K562 (cell line): ENCODE results near the gene RNF40. TPM values are rescaled to one million over a fixed set of nuclear protein-coding genes. Genes with fewer than 3 reads are reported as not detected.

Source experiments
- ATAC-seq: fragments of 200-7000 bp; cut with Tn5 transposase; 3 replicates; pipeline ENCODE4 v1.9.1; 2020; ENCODE audit warnings: moderate library complexity
- BruUV-seq: library from RNA; stranded (reverse); fragments of 400-500 nt; replicated peaks from 2 replicates; lab custom pipeline; 2021; lab: Mats Ljungman, UMichigan
- CTCF ChIA-PET: fragments of 300-600 bp; formaldehyde crosslinking; extraction: SDS; loops from one replicate; lab custom pipeline; 2021; ENCODE audit warnings: low intra/inter-chr PET ratio; lab: Yijun Ruan, JAX
- POLR2A ChIA-PET: fragments of 300-600, 350-650 bp; sonication (Branson Sonifier 250); formaldehyde crosslinking; extraction: SDS; loops from one replicate; lab custom pipeline; 2021; ENCODE audit warnings: antibody characterized with exemption, inconsistent platforms; lab: Yijun Ruan, JAX
- DNase-seq, 4 experiments: peaks; one replicate each; pipeline versions ENCODE4 v3.0.0 to v3.0.0-alpha.2; 2011 to 2018; ENCODE audit warnings: low spot score in 3 of 4, mixed read lengths in 3 of 4; ENCODE audit errors: extremely low read depth in 1 of 4
- FAIRE-seq: peaks from 2 replicates; lab custom pipeline; 2011; peaks lifted over from hg19 to GRCh38; lab: Jason Lieb, UNC
- H2AFZ ChIP-seq: 2 replicates; pipeline ENCODE4 v1.6.0; 2011; ENCODE audit warnings: low read depth, low read length, control low read depth, inconsistent platforms
- H3K27ac ChIP-seq: fragments of 200-600 bp; 3 replicates; pipeline ENCODE4 v1.8.0; 2011; ENCODE audit warnings: low read depth, mild to moderate bottlenecking, control low read depth, inconsistent platforms, low read length, moderate library complexity, mixed read lengths; ENCODE audit errors: extremely low read depth
- H3K27me3 ChIP-seq, 2 experiments: fragments of 300-600 bp in 1 of 2; 2 replicates in 1 of 2; 3 replicates in 1 of 2; pipeline versions ENCODE4 v1.6.0 to v1.8.0; 2011; ENCODE audit warnings: inconsistent platforms in 2 of 2, low read length in 2 of 2, mild to moderate bottlenecking in 1 of 2, mixed read lengths in 1 of 2, moderate library complexity in 1 of 2; ENCODE audit not compliant: control insufficient read depth in 2 of 2, insufficient read depth in 2 of 2
- H3K36me3 ChIP-seq: fragments of 300-600 bp; 3 replicates; pipeline ENCODE4 v1.8.0; 2011; ENCODE audit warnings: mild to moderate bottlenecking, low read length, inconsistent platforms; ENCODE audit not compliant: control insufficient read depth, insufficient read depth
- H3K4me1 ChIP-seq, 2 experiments: fragments of 200-600 bp in 1 of 2; replicated peaks in 1 of 2; 2 replicates in 1 of 2; 3 replicates in 1 of 2; pipeline versions ENCODE4 v1.5.1 to v1.8.0; 2011; ENCODE audit warnings: inconsistent platforms in 2 of 2, low read length in 2 of 2, mild to moderate bottlenecking in 1 of 2, mixed read lengths in 1 of 2, moderate library complexity in 1 of 2; ENCODE audit not compliant: control insufficient read depth in 2 of 2, insufficient read depth in 2 of 2
- H3K4me2 ChIP-seq: 2 replicates; pipeline ENCODE4 v1.6.1; 2011; ENCODE audit warnings: low read length, control low read depth, inconsistent platforms, mixed read lengths; ENCODE audit not compliant: insufficient read depth
- H3K4me3 ChIP-seq: fragments of 200-600 bp; sonication (generic), shearing (Covaris generic); 2 replicates; pipeline ENCODE4 v1.5.1; 2016; ENCODE audit warnings: control low read depth, inconsistent platforms
- H3K79me2 ChIP-seq: fragments of 200-600 bp; 3 replicates; pipeline ENCODE4 v1.8.0; 2011; ENCODE audit warnings: low read length, inconsistent platforms; ENCODE audit not compliant: control insufficient read depth, insufficient read depth
- H3K9ac ChIP-seq, 2 experiments: 2 replicates each; pipeline versions ENCODE4 v1.6.0 to v1.6.1; 2011; ENCODE audit warnings: low read depth in 2 of 2, low read length in 2 of 2, control low read depth in 1 of 2, inconsistent platforms in 1 of 2, mild to moderate bottlenecking in 1 of 2, mixed read lengths in 1 of 2; ENCODE audit not compliant: insufficient read depth in 1 of 2
- H3K9me1 ChIP-seq: one replicate; pipeline ENCODE4 v1.6.0; 2011; ENCODE audit warnings: inconsistent platforms, mild to moderate bottlenecking, low read length, moderate library complexity; ENCODE audit not compliant: control insufficient read depth, insufficient read depth
- H3K9me3 ChIP-seq: replicated peaks from 2 replicates; pipeline ENCODE4 v1.5.1; 2011; ENCODE audit warnings: low read depth, low read length, inconsistent platforms; ENCODE audit not compliant: control insufficient read depth, insufficient read depth
- H4K20me1 ChIP-seq: replicated peaks from 2 replicates; pipeline ENCODE4 v1.6.1; 2011; ENCODE audit warnings: low read length, inconsistent platforms, mixed read lengths; ENCODE audit not compliant: control insufficient read depth, insufficient read depth
- PHF20 ChIP-seq: fragments of 450-650 bp; IDR thresholded peaks from 2 replicates; pipeline ENCODE4 v1.6.1; 2018; ENCODE audit not compliant: partially characterized antibody
- POU5F1 ChIP-seq: fragments of 150-350 bp; IDR thresholded peaks from 2 replicates; pipeline ENCODE4 v1.6.1; 2014; ENCODE audit warnings: borderline replicate concordance, low read length, low read depth, mild to moderate bottlenecking; ENCODE audit not compliant: partially characterized antibody
- PURB ChIP-seq: sonication (generic); formaldehyde crosslinking; IDR thresholded peaks from 2 replicates; pipeline ENCODE4 v1.9.0; 2021; ENCODE audit warnings: low read depth, mild to moderate bottlenecking, missing genetic modification reagents
- RAD21 ChIP-seq, 2 experiments: fragments of 250-450 bp in 1 of 2; fragments of 450-650 bp in 1 of 2; sonication (Bioruptor Pico) in 1 of 2; formaldehyde crosslinking in 1 of 2; IDR thresholded peaks in 1 of 2; conservative IDR thresholded peaks in 1 of 2; 2 replicates each; pipeline versions ENCODE4 v1.4.0 to v1.8.0; 2020 to 2022; ENCODE audit warnings: mild to moderate bottlenecking in 2 of 2, moderate library complexity in 1 of 2
- SMAD4 ChIP-seq: fragments of 250-450 bp; sonication (Bioruptor Pico); conservative IDR thresholded peaks from 2 replicates; pipeline ENCODE4 v1.8.0; 2021; ENCODE audit warnings: inconsistent platforms, mild to moderate bottlenecking, moderate library complexity
- SREBF2 ChIP-seq: sonication (generic); formaldehyde crosslinking; IDR thresholded peaks from 2 replicates; pipeline ENCODE4 v1.4.0; 2020; ENCODE audit warnings: mild to moderate bottlenecking, missing genetic modification reagents
- TCF7L2 ChIP-seq: fragments of 150-350 bp; IDR thresholded peaks from 2 replicates; pipeline ENCODE4 v1.6.1; 2016; ENCODE audit warnings: low read depth, mild to moderate bottlenecking, low read length, moderate library complexity
- THAP7 ChIP-seq: fragments of 250-450 bp; sonication (Bioruptor Pico); IDR thresholded peaks from 2 replicates; pipeline ENCODE4 v1.5.0; 2021
- ZNF436 ChIP-seq: fragments of 250-450, 450-650 bp; sonication (Bioruptor Pico); formaldehyde crosslinking; IDR thresholded peaks from 2 replicates; pipeline ENCODE4 v1.7.0; 2020; ENCODE audit warnings: mild to moderate bottlenecking
- WGBS: fragments of 100-300 bp; shearing (Covaris generic); methylation state at CpG from one replicate; pipeline ENCODE4 v1.1.6; 2016; ENCODE audit warnings: low coverage, mixed read lengths; ENCODE audit not compliant: insufficient coverage; ENCODE audit errors: missing lambda C conversion rate; 5-methylcytosine and 5-hydroxymethylcytosine counted together
- in situ Hi-C: fragments of 300-500 bp; cut with MboI; formaldehyde crosslinking; loops from 4 replicates; pipeline ENCODE4 v1.15.0; 2018; ENCODE audit warnings: inconsistent platforms, mixed read lengths
- intact Hi-C: fragments of 100-400 bp; cut with micrococcal nuclease; formaldehyde crosslinking; loops from 2 replicates; pipeline ENCODE4 v1.14.2; 2022
- polyA plus RNA-seq, 8 experiments: library from polyadenylated mRNA; depleted of rRNA in 4 of 8; stranded (reverse) in 5 of 8; unstranded in 3 of 8; fragments of >200 nt; fragmentation: Nextera tagmentation in 2 of 8; fragmentation: Illumina TruSeq in 1 of 8; extraction: Ambion mirVana in 2 of 8; extraction: Trizol in 1 of 8; gene quantifications; 2 replicates each; pipeline versions ENCODE4 v1.2.1 to v1.2.3, GENCODE V29; 2011 to 2014; ENCODE audit warnings: inconsistent platforms in 1 of 8, missing spikeins in 1 of 8
- total RNA-seq, 7 experiments: library from RNA; depleted of rRNA in 6 of 7; stranded (reverse); fragments of >200 nt in 6 of 7; fragmentation: Illumina TruSeq in 2 of 7; extraction: Trizol in 2 of 7; gene quantifications; 2 replicates each; pipeline versions ENCODE4 v1.2.1 to v1.2.3, GENCODE V29; 2011 to 2021; ENCODE audit warnings: low replicate concordance in 1 of 7

Gene RNF40
- total and polyA plus RNA-seq, 9 of the 15 experiments (the other 6 are each of a cell fraction or from before 2014, with no cell fraction given), result 6.2 to 129 (median 81.5) TPM

DNA sequence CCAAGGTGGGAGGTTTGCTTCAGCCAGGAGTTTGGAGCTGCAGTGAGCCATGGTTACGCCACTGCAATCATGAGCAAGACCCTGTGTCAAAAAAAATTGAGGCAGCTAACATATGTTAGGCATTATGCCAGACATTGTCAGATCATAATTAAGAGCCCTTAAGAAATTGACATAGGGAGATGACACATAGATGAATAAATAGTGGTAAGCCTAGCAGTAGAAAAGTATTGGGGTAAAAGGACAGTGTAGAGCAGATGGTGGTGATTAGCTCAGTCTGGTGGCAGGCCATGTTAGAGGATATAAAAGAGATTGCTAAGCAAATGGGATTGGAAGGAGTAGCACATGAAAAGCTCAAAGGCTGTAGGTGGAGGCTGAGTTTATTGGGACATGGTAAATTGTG is 40.5 kb upstream of the RNF40 start:
- peaks cover 21% of the 10 kb centered on the region for H3K79me2 ChIP-seq
- ChIA-PET CTCF (interaction anchor here (1.0 kb wide), 1 partner anchor 200 kb away, joined by 3 read pairs; no protein-coding TSS in a partner anchor), POLR2A (interaction anchor here (0.6 to 2.6 kb wide), 7 partner anchors 10 to 459 kb away, joined by 3 to 10 read pairs (median 4); partner anchors contain the start of gene PHKG2)
- H3K4me2 ChIP-seq, result no peak overlapping the region
- H3K4me3 ChIP-seq, result no peak overlapping the region
- FAIRE-seq, result no peak
- no peak for TF ChIP-seq SREBF2 (CRISPR knock-in tag)
- TF ChIP-seq PURB, result no peak
- no TSS peak for BruUV-seq
- peaks cover 93% of the 10 kb centered on the region for H3K36me3 ChIP-seq
- no peak overlapping the region for H2AFZ ChIP-seq
- 89% methylated on average over 1 of the region's 1 CpG for WGBS
- ATAC-seq, result no peak
- peaks cover 0 to 8% of the 10 kb centered on the region in 2 experiments; a peak in 1 of 5 replicates for H3K4me1 ChIP-seq
- intact Hi-C loops (no loop called here), in situ Hi-C loops (no loop called here)
- 0 out of 2 replicates have a peak, but pooled peaks cover 6% of the 10 kb centered on the region for H4K20me1 ChIP-seq
- H3K9ac ChIP-seq, result 0 out of 4 replicates have a peak overlapping the region, but pooled peaks of 1 of the 2 experiments have one; percentile 20
- no peaks in the 10 kb centered on the region for H3K9me1 ChIP-seq
- DNase-seq, result no peak
- no peaks in the 10 kb centered on the region for H3K27me3 ChIP-seq
- H3K27ac ChIP-seq, result no peak overlapping the region
- no peaks in the 10 kb centered on the region for H3K9me3 ChIP-seq

GRCh38 chr16:30722443-30722842 is 39.7 kb upstream of the RNF40 start:
- H3K36me3 ChIP-seq, result peaks cover 92% of the 10 kb centered on the region
- no peak for FAIRE-seq
- peak; percentile 18 to 48 (median 36) for DNase-seq
- peaks cover 0 to 8% of the 10 kb centered on the region in 2 experiments; a peak in 1 of 5 replicates for H3K4me1 ChIP-seq
- H3K4me2 ChIP-seq, result no peak overlapping the region
- H3K4me3 ChIP-seq, result no peak overlapping the region
- no peak overlapping the region for H3K27ac ChIP-seq
- H3K9ac ChIP-seq, result no peak overlapping the region
- H3K9me3 ChIP-seq, result no peaks in the 10 kb centered on the region
- intact Hi-C loops (no loop called here), in situ Hi-C loops (no loop called here)
- BruUV-seq, result no TSS peak
- peak; percentile 76 for ATAC-seq
- peaks cover 13% of the 10 kb centered on the region; the same call in 2 of the 3 replicates for H3K79me2 ChIP-seq
- ChIA-PET CTCF (interaction anchor here (0.6 to 1.0 kb wide), 2 partner anchors 122 to 200 kb away, joined by 3 to 4 read pairs; no protein-coding TSS in a partner anchor), POLR2A (interaction anchor here (0.6 to 2.6 kb wide), 7 partner anchors 10 to 215 kb away, joined by 3 to 10 read pairs (median 3); partner anchors contain the start of gene PHKG2)
- no peak overlapping the region for H2AFZ ChIP-seq
- no peaks in the 10 kb centered on the region for H3K9me1 ChIP-seq
- 85% methylated on average over 5 of the region's 6 CpGs for WGBS
- 0 out of 2 replicates have a peak, but pooled peaks cover 6% of the 10 kb centered on the region for H4K20me1 ChIP-seq
- no peaks in the 10 kb centered on the region for H3K27me3 ChIP-seq
- TF ChIP-seq RAD21 (CRISPR knock-in tag; conservative IDR thresholded peaks at IDR 0.05 in 1 of 2, IDR thresholded peaks at IDR 0.05 in 1 of 2) (peak; percentile 20 to 40; a peak in 3 of 4 replicates), PHF20 (no peak), SMAD4 (CRISPR knock-in tag) (no peak), ZNF436 (CRISPR knock-in tag) (no peak), POU5F1 (no peak), THAP7 (CRISPR knock-in tag) (no peak), TCF7L2 (no peak)
